SKM-1 (cell line): Measurements from ENCODE around the gene PRM1.

ENCODE experiments used
- DNase-seq: peaks from one replicate; lab custom pipeline; 2025; ENCODE audit not compliant: unreplicated experiment; lab: John Stamatoyannopoulos, UW

PRM1 gene

GRCh38 chr16:11254913-11255736 lies 26.0 kb downstream of the PRM1 start:
- DNase-seq = no peak

- DNase-seq = no peak
These were observed 26.9 kb downstream of the PRM1 start for GRCh38 chr16:11253995-11254912.

- DNase-seq = no peak
These were observed 27.8 kb downstream of the PRM1 start for GRCh38 chr16:11253009-11253994.

GRCh38 chr16:11252482-11252931 lies 28.6 kb downstream of the PRM1 start:
- DNase-seq = no peak

DNA sequence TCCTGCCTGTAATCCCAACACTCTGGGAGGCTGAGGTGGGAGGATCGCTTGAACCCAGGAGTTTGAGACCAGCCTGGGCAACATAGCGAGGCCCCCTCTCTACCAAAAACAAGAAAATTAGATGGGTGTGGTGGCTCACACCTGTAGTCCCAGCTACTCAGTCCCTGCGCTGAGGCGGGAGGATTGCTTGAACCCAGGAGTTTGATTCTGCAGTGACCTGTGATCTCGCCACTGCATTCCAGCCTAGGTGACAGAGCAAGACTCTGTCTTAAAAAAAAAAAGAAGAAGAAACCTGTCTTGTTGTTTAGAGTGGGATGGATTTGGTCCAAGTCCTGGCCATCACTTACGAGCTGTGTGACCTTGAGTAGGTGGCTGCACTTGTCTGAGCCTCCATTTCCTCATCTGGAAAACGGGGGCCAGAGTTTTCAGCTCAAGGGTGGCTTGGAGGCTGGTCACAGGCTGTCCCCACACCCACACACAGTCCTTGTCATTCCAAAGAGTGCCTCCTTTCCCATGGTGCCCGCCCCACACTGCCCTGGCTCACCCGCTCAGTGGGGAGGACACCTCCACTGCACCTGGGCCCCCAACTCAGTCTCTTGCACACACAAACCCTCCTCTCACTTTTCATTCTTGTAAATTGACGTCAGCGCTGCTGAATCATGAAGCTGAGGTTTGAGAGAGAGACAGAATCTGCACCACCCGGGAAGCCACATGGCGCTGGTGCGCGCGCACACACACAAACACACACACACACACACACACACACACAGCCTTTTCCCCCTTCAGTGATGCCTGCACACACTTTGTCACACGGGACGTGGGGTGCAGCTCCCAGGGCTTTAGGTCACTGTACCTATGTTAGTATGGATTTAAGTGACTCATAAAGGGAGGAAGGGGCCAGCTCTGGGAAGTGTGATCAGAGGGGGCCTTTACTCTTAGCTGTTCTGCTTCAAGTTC lies 29.3 kb downstream of the PRM1 start:
- DNase-seq = no peak

GRCh38 chr16:11250786-11251524 lies 30.2 kb downstream of the PRM1 start:
- no peak for DNase-seq

- DNase-seq = no peak
These were observed 30.9 kb downstream of the PRM1 start for GRCh38 chr16:11250091-11250785.

GRCh38 chr16:11249233-11250061 lies 31.7 kb downstream of the PRM1 start:
- DNase-seq = no peak

GRCh38 chr16:11248133-11248532 lies 33.0 kb downstream of the PRM1 start:
- DNase-seq = no peak

DNA sequence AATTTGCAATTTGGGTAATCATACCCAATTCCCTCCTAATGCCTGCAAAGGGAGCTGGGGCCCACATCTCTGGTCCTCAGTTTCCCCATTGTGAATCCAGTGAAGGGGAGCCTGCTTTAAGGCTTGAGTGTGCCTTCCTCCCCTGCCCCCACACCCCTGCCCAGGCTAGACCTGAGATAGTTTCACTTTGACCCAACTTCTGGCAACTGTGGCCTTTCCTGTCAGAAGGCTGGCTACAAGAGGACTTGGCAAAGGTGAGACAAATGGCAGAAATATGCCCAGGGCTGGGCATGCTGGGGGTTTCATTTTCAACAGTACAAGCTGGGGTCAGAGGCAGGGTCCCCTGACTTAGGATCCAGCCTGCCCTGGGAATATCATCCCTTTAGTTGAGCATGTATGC lies 35.1 kb downstream of the PRM1 start:
- no peak for DNase-seq

GRCh38 chr16:11245222-11245737 lies 35.9 kb downstream of the PRM1 start:
- no peak for DNase-seq

DNA sequence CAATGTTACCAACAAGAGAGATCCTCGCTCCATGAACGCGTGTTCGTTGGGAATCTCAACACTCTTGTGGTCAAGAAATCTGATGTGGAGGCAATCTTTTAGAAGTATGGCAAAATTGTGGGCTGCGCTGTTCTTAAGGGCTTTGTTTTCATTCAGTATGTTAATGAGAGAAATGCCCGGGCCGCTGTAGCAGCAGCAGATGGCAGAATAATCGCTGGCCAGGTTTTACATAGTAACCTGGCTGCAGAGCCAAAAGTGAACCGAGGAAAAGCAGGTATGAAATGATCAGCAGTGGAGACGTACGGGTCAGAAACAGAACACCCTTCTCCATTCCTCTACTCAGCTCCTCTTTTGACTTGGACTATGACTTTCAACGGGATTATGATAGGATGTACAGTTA lies 38.5 kb downstream of the PRM1 start:
- DNase-seq = no peak

- DNase-seq = no peak
These were observed 39.5 kb downstream of the PRM1 start for GRCh38 chr16:11241480-11242204.

- no peak for DNase-seq
These were observed 40.3 kb downstream of the PRM1 start for GRCh38 chr16:11240636-11241473.
